Measurements from ENCODE around the gene FAM24B.

DNA sequence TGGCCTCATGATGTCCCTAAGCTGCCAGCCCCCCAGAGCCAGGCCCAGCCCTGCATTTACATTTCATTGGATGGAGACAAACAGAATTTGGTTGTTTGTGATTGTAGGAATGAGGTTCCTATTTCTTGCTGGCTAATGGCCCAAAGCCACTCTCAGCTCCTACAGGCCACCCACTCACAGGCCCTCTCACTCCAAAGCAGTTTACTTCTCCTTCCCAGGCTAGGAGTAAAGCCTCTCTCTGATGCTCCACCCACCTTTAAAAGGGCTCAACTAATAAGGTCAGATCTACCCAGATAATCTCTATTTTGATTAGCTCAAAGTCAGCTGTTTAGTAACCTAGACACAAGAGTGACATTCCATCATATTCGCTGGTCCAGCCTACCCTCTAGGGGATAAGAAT lies 22.5 kb downstream of the FAM24B start:
- TF ChIP-seq, protein P1, sequence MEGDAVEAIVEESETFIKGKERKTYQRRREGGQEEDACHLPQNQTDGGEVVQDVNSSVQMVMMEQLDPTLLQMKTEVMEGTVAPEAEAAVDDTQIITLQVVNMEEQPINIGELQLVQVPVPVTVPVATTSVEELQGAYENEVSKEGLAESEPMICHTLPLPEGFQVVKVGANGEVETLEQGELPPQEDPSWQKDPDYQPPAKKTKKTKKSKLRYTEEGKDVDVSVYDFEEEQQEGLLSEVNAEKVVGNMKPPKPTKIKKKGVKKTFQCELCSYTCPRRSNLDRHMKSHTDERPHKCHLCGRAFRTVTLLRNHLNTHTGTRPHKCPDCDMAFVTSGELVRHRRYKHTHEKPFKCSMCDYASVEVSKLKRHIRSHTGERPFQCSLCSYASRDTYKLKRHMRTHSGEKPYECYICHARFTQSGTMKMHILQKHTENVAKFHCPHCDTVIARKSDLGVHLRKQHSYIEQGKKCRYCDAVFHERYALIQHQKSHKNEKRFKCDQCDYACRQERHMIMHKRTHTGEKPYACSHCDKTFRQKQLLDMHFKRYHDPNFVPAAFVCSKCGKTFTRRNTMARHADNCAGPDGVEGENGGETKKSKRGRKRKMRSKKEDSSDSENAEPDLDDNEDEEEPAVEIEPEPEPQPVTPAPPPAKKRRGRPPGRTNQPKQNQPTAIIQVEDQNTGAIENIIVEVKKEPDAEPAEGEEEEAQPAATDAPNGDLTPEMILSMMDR (conservative IDR thresholded peaks at IDR 0.05; ENCODE audit: low read depth in 2 of 2): no peak
- no peak for TF ChIP-seq NANOG (IDR thresholded peaks at IDR 0.05; ENCODE audit: borderline replicate concordance)
- TF ChIP-seq, protein P2, sequence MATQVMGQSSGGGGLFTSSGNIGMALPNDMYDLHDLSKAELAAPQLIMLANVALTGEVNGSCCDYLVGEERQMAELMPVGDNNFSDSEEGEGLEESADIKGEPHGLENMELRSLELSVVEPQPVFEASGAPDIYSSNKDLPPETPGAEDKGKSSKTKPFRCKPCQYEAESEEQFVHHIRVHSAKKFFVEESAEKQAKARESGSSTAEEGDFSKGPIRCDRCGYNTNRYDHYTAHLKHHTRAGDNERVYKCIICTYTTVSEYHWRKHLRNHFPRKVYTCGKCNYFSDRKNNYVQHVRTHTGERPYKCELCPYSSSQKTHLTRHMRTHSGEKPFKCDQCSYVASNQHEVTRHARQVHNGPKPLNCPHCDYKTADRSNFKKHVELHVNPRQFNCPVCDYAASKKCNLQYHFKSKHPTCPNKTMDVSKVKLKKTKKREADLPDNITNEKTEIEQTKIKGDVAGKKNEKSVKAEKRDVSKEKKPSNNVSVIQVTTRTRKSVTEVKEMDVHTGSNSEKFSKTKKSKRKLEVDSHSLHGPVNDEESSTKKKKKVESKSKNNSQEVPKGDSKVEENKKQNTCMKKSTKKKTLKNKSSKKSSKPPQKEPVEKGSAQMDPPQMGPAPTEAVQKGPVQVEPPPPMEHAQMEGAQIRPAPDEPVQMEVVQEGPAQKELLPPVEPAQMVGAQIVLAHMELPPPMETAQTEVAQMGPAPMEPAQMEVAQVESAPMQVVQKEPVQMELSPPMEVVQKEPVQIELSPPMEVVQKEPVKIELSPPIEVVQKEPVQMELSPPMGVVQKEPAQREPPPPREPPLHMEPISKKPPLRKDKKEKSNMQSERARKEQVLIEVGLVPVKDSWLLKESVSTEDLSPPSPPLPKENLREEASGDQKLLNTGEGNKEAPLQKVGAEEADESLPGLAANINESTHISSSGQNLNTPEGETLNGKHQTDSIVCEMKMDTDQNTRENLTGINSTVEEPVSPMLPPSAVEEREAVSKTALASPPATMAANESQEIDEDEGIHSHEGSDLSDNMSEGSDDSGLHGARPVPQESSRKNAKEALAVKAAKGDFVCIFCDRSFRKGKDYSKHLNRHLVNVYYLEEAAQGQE (IDR thresholded peaks at IDR 0.05; ENCODE audit: unreplicated experiment): no peak
- TF ChIP-seq CREB1 (CRISPR knock-in tag; IDR thresholded peaks at IDR 0.05; ENCODE audit: low read depth): no peak
- TF ChIP-seq EZH2phosphoT487 (IDR thresholded peaks at IDR 0.05; ENCODE audit: unreplicated experiment): no peak
- TF ChIP-seq EZH2 (IDR thresholded peaks at IDR 0.05; ENCODE audit: low read depth, unreplicated experiment): no peak
- TF ChIP-seq POLR2AphosphoS5 (IDR thresholded peaks at IDR 0.05; ENCODE audit: low read depth): no peak
- no peak for TF ChIP-seq JUNB (IDR thresholded peaks at IDR 0.05; ENCODE audit: unreplicated experiment)
- TF ChIP-seq, protein P3, sequence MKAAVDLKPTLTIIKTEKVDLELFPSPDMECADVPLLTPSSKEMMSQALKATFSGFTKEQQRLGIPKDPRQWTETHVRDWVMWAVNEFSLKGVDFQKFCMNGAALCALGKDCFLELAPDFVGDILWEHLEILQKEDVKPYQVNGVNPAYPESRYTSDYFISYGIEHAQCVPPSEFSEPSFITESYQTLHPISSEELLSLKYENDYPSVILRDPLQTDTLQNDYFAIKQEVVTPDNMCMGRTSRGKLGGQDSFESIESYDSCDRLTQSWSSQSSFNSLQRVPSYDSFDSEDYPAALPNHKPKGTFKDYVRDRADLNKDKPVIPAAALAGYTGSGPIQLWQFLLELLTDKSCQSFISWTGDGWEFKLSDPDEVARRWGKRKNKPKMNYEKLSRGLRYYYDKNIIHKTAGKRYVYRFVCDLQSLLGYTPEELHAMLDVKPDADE (IDR thresholded peaks at IDR 0.05): no peak
- no peak for TF ChIP-seq STAT1 (IDR thresholded peaks at IDR 0.05; ENCODE audit: unreplicated experiment)
- TF ChIP-seq, protein P4, sequence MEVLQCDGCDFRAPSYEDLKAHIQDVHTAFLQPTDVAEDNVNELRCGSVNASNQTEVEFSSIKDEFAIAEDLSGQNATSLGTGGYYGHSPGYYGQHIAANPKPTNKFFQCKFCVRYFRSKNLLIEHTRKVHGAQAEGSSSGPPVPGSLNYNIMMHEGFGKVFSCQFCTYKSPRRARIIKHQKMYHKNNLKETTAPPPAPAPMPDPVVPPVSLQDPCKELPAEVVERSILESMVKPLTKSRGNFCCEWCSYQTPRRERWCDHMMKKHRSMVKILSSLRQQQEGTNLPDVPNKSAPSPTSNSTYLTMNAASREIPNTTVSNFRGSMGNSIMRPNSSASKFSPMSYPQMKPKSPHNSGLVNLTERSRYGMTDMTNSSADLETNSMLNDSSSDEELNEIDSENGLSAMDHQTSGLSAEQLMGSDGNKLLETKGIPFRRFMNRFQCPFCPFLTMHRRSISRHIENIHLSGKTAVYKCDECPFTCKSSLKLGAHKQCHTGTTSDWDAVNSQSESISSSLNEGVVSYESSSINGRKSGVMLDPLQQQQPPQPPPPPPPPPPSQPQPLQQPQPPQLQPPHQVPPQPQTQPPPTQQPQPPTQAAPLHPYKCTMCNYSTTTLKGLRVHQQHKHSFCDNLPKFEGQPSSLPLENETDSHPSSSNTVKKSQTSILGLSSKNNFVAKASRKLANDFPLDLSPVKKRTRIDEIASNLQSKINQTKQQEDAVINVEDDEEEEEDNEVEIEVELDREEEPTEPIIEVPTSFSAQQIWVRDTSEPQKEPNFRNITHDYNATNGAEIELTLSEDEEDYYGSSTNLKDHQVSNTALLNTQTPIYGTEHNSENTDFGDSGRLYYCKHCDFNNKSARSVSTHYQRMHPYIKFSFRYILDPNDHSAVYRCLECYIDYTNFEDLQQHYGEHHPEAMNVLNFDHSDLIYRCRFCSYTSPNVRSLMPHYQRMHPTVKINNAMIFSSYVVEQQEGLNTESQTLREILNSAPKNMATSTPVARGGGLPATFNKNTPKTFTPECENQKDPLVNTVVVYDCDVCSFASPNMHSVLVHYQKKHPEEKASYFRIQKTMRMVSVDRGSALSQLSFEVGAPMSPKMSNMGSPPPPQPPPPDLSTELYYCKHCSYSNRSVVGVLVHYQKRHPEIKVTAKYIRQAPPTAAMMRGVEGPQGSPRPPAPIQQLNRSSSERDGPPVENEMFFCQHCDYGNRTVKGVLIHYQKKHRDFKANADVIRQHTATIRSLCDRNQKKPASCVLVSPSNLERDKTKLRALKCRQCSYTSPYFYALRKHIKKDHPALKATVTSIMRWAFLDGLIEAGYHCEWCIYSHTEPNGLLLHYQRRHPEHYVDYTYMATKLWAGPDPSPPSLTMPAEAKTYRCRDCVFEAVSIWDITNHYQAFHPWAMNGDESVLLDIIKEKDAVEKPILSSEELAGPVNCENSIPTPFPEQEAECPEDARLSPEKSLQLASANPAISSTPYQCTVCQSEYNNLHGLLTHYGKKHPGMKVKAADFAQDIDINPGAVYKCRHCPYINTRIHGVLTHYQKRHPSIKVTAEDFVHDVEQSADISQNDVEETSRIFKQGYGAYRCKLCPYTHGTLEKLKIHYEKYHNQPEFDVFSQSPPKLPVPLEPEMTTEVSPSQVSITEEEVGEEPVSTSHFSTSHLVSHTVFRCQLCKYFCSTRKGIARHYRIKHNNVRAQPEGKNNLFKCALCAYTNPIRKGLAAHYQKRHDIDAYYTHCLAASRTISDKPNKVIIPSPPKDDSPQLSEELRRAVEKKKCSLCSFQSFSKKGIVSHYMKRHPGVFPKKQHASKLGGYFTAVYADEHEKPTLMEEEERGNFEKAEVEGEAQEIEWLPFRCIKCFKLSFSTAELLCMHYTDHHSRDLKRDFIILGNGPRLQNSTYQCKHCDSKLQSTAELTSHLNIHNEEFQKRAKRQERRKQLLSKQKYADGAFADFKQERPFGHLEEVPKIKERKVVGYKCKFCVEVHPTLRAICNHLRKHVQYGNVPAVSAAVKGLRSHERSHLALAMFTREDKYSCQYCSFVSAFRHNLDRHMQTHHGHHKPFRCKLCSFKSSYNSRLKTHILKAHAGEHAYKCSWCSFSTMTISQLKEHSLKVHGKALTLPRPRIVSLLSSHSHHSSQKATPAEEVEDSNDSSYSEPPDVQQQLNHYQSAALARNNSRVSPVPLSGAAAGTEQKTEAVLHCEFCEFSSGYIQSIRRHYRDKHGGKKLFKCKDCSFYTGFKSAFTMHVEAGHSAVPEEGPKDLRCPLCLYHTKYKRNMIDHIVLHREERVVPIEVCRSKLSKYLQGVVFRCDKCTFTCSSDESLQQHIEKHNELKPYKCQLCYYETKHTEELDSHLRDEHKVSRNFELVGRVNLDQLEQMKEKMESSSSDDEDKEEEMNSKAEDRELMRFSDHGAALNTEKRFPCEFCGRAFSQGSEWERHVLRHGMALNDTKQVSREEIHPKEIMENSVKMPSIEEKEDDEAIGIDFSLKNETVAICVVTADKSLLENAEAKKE (CRISPR knock-in tag; IDR thresholded peaks at IDR 0.05): no peak

Measured in GM23338 (cell line).